GM21367 (cell line): ENCODE results near the gene IL17REL.

Source experiments
- ATAC-seq: cut with Tn5 transposase; IDR thresholded peaks from one replicate; pipeline ENCODE4 v1.9.1; 2021; ENCODE audit not compliant: unreplicated experiment

The IL17REL gene

DNA sequence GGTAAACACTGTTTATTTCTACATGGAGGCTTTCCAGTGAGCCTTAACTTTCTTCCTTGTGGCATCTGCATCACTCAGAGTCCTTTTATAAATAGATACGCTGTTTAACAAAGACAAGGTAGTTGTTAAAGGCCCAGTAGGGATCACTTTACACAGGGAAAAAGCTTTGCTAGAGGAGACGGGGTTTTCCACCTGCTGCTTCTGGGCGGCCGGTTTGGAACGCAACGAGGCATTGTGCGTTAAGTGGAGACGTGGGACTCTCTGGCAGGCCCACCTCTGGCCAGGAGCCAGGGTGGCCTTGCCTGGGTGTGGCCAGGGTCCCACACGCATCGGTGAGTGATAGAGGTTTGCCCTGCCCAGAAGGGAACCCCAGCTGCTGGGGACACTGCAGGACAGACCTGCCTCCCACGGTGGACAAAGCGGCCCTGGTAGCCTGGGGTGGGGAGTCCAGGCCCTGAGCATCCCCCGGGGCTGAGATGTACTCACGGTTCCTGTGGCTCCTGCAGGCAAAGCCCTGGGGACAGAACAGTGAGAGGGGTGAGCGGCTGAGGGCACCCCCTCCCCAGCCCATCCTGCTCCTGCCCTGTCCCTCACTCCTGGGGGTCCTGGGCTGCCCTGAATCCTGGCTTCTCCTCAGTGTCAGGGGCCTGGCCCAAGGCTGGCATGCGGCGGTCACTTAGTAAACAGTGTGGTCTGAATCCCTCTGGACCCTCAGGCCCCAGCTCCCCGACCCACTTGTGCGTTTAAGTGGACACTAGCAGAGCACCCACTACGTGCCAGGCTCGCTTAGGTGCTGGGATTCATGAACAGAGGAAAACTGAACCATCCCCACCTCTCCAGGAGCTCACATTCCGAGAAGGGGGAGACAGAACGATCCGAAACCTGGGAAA is 4.2 kb downstream of the IL17REL start:
- no peak for ATAC-seq

DNA sequence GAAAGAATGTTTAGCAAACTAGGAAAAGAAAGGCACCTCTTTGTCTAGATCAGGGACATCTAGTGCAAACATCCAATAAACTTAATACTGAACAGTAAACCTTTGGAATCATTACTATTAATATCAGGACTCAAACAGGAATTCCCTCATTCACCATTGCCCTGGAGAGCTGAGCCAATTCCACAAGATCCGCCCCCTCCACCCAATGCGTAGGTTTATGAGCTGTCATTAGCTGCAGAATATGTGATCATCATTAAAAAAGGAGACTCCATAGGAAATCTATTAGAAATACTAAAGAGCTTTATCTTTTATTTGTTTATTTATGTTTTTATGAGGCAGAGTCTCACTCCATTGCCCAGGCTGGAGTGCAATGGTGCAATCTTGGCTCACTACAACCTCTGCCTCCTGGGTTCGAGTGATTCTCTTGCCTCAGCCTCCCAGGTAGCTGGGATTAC is 5.5 kb downstream of the IL17REL start:
- ATAC-seq: no peak

DNA sequence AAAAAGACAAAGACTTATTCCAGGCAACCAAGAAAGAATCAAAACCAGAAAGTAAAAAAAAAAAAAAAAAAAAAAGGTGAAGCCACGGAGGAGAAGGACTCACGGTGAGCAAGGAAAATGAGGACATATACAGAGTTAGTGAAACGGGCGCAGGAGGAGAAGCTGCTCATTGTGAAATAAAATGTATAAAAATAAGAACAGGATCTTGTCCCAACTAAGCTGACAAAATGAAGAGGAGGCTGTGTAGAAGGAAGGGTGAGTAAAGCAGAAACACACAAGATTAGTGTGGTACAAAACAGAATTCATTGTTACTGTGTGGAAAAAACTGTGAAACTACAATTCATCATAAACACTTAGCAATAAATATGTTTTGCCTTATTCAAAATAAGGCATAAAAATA is 7.6 kb downstream of the IL17REL start:
- ATAC-seq: no peak

DNA sequence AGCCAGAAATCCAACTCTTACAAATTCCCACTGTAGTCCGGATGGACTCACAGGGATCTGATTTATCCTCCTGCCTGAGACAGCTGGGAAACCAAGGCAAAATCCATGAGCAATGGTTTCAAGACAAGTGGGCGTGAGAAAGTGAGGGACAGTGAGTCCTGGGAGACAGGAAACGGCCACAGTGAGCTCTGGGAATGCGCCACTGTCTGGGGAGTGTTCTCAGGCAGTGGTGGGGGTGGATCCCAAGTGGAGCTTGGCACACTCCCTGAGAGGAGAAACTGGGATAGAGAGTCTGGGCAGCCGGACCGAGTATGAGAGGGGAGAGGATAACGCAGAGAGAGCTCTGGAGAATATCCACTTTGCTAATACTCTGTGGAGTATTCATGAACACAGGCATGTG is 9.8 kb downstream of the IL17REL start:
- no peak for ATAC-seq

DNA sequence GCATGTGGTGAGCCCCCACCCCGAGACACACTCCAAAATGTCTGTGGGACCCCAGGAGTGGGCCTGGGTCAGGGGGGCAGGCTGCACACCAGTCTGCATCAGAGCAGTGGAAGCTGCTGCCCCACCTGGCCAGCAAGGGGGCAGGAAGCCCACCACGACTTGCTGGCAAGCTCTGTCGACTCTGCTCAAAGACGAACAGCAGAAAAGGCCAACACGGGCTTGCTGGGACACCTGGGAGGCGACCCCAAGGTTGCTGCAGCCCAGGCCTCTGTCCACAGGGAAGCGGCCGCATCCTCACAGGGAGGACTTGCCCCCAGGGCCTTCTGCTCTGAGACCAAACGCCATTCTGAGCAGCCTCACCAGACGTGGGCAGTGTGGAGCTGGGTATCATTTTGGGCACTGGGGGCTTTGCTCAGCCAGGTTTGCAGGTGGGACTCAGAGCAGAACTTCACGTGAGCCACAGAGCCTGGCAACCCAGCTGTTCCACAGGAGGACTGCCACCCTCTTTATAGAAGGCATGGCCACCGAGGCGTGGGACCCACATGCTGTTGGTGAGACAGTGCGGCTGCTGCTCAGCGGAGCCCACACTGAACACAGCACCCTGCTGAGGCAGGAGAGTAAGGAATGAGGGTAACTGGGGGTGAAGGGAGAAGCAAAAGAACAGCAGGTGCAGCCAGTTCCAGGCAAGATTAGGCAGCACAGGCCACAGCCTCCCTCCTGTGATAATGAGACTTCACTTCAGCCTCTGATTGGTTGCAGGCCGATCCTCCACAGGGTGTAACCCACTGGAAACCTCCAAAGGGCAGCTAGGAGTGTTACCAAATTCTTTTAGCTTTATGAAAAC is 11.0 kb downstream of the IL17REL start:
- ATAC-seq: no peak

DNA sequence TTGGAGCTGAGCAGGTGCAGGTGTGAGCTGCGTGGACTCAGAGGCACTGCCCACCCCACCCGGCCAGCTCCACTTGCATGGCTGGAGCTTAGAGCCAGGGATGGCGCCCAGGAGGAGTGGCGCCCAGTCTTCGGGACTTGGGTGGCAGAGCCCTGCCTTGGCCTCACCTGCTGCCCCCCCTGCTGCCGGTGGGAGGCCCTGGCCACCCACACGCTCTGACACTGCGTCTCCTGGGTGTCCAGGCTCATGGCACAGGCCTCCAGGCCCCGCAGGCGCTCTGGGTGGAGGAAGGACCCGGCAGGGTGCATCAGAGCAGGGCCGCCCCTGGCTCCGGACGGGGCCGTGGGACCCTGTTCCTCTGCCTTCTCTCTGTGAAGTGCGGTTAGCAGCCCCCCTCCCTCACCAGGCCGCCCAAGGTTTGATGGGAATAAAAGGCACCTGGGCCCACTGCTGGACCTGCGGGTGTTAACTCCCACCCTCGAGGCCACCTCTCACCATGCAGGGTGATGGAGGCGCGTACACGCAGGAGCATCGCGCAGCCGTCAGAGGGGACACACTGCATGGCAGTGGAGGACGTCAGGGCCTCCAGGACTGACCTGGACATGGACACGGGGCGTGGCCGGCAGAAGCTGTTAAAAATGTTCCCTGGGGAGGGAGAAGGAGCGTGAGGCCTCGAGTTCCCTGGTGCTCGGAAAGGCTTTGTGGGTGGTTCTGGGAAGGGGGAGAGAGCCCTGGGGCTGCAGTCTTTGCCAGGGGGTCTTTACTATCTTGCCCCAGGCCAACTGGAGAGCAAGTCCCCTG is 11.8 kb downstream of the IL17REL start:
- ATAC-seq: no peak

DNA sequence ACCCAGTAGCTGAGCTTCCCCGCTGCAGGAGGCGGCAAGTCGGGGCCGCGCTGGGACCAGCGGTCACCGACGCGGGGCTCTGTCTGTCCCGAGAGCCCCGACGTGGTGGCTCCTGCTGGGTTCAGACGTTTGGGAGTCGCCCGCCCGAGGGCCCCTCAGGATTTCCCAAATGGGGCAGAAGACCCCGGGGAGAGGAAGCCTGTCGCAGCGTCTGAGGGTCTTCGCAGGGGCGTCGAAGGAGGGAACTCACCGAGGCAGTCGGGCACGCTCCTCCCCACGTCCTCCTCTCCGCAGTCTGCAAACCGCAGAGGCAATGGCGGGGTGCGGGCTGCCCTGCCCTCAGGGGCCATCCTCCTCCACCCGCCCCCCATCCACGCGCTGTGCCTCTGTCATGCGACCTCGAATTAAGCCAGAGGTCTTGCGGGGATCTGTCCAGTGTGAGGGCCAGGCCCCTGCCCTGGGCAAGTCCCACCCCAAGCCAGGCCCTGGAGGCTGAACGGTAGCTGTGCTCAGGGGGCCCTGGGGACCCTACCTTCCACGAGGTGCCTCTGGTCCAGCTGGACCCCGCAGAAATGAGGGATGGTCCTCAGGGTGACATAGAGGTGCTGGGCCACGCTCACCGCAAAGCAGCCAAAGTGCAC is 12.5 kb downstream of the IL17REL start:
- no peak for ATAC-seq

DNA sequence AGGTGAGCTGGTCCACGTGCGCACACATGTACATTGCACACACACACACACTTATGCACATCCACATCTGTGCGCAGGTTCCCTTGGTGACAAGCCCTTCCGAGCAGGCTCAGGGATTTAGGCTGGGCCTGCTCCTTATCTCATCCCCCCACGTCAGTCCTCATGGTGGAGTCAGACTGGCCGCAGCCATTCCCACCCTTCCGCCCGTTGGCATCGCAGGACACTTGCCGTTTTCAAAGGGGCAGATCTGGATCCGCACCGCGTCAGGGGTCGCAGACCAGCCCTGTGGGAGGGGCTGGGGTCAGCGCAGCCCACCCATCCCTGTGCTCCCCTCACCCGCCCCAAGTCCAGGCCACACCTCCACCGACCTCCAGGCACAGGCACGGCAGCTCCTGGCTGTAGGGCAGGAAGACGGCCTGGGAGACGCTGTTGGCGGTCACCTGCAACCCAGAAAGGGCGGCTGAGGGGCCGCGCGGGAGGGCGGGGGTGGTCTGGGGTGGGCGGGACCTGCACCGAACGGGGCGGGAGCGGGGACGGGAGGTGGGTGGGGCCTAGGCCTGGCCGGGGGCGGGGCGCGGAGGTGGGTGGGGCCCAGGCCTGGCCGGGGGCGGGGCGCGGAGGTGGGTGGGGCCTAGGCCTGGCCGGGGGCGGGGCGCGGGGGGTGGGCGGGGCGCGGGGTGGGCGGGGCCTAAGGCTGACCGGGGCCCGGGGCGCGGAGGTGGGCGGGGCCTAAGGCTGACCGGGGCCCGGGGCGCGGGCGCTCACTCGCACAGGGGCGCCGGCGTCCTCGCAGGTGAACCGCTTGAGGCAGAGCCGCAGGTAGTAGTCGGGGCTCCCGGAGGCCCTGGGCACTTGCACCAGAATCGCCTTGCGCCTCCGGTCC is 13.3 kb downstream of the IL17REL start:
- no peak for ATAC-seq

DNA sequence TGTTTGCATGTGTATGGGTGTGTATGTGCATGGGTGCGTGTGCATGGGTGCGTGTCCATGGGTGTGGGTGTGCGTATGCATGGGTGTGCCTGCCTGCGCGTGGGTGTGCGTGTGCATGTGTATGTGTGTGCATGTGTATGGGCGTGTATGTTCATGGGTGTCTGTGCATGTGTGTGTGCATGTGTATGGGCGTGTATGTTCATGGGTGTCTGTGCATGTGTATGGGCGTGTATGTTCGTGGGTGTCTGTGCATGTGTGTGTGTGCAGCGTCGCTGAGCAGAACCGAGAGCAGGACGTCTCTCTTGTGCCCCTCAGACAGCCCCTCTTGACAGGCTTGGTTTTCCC is 13.9 kb downstream of the IL17REL start:
- no peak for ATAC-seq

DNA sequence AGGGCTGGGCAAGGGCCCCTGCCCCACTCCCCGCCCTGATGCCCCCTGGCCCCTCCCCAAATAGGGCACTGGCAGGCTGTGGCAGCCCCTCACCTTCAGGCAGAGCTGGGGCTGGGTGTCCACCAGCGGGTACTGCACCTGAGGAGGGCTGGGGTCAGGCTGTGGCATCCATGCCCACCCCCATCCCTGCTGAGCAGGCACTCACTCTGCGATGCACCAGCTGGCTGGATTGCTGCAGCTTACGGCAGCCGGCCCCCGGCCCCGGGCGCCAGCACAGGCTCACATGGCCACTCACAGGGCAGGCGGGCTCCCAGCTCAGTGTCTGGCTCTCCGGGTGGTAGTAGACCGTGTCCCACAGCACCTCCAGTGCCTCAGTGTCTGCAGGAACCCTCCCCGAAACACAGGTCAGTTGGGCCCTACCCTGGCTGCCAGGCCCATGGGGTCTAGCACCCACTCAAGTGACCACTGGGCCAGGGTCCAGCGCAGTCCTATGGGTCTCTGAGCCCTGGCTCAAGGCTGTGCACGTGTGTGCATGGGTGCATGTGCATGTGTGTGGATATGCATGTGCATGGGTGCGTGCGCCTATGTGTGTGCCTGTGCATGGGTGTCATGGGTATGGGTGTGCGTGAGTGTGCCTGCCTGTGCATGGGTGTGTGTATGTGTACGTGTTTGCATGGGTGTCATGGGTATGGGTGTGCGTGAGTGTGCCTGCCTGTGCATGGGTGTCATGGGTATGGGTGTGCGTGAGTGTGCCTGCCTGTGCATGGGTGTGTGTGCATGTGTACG is 14.4 kb downstream of the IL17REL start:
- ATAC-seq: no peak

DNA sequence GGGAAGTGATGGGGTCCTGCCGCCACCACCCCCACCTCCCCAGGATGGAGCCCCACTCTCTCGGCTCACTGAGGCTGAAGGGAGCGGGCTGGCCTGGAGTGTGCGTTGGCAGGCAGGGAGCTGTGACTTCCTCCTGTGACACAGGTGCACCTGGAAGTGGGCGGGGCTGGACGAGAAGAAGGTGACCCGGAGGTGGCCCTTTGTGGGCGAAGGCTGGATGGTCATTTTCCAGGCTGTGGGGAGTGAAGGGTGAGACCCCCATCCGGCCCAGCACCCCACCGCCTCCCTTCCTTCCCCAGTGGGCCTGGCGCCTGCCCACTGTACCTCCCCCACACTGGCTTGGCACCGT is 15.3 kb downstream of the IL17REL start:
- no peak for ATAC-seq

DNA sequence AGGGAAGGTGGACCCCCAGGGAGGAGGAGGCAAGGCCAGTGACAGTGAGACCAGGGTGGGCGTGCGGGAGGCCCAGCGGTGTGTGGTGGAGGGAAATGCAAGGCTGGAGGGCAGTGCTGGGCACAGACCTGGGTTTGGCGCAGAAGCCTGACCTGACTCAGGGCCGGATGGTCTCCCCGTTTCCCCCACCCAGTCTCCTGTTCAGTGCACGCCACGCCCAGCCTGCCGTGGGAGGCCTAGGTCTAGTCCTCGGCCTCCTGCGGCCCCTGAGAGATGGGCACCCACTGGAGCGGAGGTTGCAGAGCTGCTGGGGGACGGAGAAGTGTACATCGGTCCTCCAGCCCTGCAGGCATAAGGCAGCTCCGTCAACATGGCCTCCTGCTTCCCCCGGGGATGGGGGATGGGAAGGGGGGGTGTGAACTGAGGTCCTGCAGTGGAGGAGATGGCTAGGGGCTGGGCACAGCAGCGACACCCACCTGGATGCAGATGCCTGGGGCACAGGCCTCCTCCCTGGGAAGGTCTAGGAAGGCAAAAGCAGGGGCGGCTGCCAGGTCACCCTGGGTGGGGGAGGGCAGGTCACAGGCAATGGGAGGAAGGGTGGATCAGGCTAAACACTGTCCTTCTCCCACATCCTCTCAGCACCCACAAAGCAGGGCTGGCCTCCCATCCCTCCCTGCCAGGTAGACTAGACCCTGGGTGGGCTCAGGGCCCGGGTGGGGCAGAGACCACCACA is 15.9 kb downstream of the IL17REL start:
- no peak for ATAC-seq

DNA sequence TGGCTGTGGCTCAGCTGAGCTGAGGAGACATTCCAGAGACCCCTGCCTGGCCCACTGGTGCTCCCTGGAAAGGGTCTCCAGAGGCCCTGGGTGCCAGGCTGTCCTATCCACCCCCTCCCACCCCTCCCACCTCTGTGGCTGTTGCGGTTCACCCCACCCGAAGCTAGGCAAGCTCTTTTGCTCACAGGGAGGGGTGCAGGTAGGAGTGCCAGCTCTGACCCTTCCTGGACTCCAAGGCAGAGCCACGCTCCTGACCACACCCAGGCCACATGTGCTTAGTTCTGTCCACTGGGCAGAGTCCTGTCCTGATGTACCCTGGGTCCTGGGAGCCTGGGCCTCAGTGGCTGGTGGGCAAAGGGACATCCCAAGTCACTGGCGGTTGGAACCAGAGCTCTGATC is 16.4 kb downstream of the IL17REL start:
- no peak for ATAC-seq

DNA sequence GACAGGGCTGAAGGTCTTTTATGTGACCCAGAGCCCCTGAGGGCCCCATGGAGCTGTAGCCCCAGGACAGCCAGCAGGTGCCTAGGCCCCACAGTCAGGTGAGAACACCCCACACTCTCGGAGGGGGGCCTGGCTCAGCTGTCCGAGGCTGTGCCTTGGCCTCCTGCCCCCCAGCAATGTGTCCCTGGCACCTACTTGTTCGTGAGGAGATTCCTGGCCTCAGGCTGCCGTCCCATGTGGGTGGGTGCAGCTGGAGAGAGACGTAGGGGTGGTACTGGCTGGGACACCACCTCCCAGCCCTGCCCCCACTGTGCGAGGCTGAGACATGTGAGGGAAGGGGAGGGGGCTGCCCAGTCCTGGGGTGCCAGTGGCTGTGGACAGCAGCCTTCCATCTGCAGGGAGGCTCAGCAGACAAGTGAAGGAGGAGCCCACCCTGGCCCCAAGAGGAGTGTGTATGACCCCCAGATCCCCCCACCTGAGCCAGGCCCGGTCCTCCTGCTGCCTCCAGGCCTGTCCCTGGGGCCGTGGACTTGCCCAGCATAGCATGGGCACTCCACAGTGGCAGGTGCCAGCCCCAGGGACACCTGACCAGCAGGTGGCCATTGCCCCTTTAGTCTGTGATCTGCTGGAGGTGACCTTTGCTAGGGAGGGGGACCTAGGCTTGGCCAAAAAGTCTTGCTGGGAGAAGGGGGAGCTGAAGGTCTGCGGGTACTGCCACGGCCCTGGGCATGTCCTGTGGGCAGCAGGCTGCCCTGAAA is 17.0 kb downstream of the IL17REL start:
- no peak for ATAC-seq

DNA sequence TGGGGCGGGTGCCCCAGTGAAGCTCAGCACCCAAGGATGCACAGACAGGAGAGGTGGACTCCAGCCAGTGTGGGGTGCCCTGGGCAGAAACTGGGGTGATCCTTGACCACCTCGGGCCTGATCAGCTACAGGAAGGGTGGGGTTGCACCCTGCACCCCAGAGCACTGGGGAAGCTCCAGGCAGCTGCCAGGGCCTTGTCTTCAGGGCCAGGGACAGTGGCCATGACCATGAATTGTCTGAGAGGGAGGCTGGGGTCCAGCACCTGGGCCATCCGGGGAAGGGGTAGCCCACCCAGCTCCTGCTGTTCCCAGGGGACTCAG is 17.6 kb downstream of the IL17REL start:
- ATAC-seq: no peak

DNA sequence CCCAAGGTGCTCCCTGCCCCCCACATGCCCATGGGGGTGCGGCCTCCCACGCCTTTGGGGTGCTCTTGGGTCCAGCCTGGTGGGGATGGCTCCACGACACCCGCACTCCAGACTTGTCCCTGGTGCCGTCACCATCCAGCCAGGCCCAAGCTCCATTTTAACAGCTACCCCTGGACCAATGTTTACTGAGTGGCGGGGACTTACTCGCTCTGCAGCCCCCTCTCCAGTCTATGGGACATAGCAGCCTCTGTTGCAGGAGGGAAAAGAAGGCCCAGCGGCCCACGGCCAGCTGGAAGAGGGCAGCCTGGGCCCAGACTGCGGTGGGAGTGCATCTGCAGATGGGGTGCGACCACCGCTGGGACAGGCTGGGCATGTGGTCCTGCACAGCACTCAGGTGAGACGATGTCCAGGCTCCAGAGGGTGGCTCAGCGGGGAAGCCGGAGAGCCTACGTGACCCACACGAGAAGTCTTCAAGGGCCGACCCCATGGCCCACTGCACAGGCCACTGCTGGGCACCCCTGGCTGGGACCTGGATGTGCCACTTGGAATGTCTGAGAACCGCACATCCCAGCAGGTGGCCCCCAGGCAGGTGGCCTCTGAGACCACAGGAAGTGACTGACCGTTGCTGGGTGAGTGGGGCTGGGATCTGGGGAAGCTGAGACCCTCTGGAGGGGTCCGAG is 18.1 kb downstream of the IL17REL start:
- no peak for ATAC-seq

DNA sequence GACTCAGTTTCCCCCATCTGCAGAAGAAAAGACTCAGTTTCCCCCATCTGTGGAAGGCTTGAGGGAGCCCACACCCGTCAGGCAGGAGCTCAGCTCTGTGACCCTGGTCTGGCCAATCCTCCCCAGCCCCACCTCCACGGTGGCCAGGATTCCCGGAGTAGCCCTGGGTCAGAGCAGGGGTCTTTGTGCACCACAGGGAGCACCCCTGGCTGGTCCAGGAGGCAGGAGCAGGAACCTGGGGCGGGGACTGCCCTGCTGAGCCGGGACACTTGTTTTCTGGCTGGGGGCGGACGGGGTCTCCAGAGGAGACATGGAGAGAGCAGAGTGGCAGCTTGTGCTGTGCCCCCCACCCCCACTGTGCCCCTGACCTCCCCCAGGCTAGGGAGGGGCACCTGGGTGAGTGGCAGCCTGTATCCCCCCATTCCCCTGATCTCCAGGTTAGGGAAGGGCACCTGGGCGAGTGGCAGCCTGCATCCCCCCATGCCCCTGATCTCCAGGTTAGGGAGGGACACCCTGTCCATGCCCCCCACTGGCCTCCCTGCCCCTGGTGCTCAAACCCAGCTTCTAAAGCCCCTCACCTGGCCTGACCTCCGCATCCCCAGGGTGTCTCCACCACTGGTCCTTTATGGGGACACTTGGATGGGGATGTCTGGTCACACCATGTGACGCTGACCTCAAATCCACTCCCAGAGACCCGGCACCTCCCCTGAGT is 18.8 kb downstream of the IL17REL start:
- no peak for ATAC-seq
